H7 (cell line): ENCODE data around the gene SNAI1. TPM values are rescaled to one million over a fixed set of nuclear protein-coding genes. Genes with fewer than 3 reads are reported as not detected.

ENCODE experiments used
- DNase-seq: peaks from one replicate; pipeline ENCODE4 v3.0.0; 2012
- H3K27me3 ChIP-seq: 2 replicates; pipeline ENCODE4 v1.6.0; 2011; ENCODE audit warnings: mild to moderate bottlenecking, low read length; ENCODE audit not compliant: control insufficient read depth, insufficient read depth
- H3K36me3 ChIP-seq: replicated peaks from 2 replicates; pipeline ENCODE4 v1.5.1; 2011; ENCODE audit warnings: low read length; ENCODE audit not compliant: control insufficient read depth, insufficient read depth
- H3K4me3 ChIP-seq: 2 replicates; pipeline ENCODE4 v1.5.1; 2011; ENCODE audit warnings: low read depth, mild to moderate bottlenecking, control low read depth, low read length, moderate library complexity; ENCODE audit not compliant: insufficient read depth
- total RNA-seq: library from RNA; depleted of rRNA; stranded (reverse); fragments of >200 nt; shearing (Covaris generic); gene quantifications from 2 replicates; pipeline ENCODE4 v1.2.3, GENCODE V29; 2014; rRNA removed

The SNAI1 gene
- 9.4 and 13.3 TPM in 2 replicates for total RNA-seq

DNA sequence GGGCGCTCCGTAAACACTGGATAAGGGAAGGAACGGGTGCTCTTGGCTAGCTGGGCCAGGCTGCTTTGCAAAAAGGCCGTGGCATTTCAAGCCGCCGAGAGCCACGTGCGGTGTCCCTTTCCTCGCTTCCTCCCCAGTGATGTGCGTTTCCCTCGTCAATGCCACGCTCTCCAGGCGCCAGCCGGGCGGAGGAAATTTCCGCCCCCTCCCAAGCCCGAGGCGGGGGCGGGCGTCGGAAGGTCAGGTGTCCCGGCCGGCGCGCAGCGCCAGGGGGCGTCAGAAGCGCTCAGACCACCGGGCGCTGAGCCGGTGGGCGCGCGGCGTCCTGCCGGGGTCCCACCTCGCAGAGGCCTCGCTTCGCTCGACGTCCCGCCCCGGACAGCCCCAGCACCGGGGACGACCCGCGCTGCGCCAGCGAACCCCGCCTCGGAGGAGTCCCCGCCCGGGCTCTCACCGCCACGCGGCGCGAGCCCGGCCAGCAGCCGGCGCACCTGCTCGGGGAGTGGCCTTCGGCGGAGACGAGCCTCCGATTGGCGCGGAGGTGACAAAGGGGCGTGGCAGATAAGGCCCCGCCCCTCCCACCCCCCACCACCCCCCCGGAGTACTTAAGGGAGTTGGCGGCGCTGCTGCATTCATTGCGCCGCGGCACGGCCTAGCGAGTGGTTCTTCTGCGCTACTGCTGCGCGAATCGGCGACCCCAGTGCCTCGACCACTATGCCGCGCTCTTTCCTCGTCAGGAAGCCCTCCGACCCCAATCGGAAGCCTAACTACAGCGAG, at the start of gene SNAI1:
Gene SNAI1, plus strand, starts transcription at position 635 of the 777 bp plus-strand sequence. Its CDS starts 80 bp downstream, at position 715.
- Histone ChIP-seq H3K36me3 (peaks cover 3% of the 10 kb centered on the region), H3K27me3 (peaks cover 17% of the 10 kb centered on the region), H3K4me3 (peak within 1 kb of the TSS; percentile 78)
- peak; percentile 99 for DNase-seq

DNA sequence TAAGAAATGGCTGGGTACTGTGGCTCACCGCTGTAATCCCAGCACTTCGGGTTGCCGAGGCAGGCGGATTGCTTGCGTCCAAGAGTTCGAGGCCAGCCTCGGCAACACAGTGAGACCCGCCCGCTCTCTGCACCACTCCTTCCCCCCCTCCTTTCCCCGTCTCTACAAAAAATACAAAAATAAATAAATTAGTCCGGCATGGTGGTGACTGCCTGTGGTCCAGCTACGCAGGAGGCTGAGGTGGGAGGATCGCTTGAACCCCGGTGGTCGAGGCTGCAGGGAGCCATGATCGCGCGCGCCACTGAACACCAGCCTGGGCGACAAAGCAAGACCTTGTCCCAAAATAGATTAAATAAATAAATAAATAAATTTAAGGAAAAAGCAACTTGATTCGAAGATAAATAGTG, 47.0 kb upstream of the SNAI1 start:
- Histone ChIP-seq H3K27me3 (no peaks in the 10 kb centered on the region), H3K36me3 (peaks cover 9% of the 10 kb centered on the region), H3K4me3 (peak overlapping the region; percentile 98)
- no peak for DNase-seq

DNA sequence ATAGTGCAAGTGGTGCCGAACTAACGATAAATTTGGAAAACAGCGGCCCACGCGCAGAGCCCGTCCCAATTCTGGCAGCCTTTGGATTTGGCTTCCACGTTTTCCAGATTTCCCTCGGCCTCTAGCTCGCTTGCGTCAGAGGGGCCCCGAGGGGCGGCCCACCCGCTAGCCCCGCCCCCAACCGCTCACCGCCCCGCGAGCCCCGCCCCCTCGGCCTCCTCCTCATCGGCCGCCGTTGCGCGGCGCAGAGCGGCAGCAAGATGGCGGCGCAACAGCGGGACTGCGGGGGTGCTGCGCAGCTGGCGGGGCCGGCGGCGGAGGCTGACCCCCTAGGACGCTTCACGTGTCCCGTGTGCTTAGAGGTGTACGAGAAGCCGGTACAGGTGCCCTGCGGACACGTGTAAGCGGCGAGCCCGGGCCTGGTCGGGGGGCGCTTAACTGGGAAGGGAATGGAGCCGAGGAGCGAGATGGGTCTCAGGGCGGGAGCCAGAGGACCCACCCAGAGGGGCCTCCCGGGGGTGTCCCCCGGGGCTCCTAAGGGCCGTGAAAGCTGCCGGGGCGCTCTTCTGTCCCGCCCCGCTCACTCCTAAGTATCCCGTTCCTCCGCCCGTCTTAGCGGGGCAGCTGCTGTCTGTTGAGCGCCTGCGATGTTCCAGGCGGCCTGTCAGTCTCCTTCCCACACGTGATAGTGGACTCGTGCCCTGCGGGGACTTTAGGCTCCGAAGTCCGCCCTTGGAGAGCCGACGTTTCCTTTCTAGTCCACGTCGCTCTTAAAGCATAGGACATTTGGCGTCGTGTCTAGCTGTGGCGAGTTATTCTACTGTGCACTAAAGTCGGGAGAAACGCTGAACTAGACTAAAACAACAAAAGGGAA, 46.4 kb upstream of the SNAI1 start, which contains the start of gene RNF114:
Gene RNF114, plus strand, starts transcription at position 245 of the 874 bp plus-strand sequence. Its CDS starts 16 bp downstream, at position 261.
- Histone ChIP-seq H3K36me3 (peaks cover 13% of the 10 kb centered on the region), H3K4me3 (peak within 1 kb of the TSS; percentile 98), H3K27me3 (no peaks in the 10 kb centered on the region)
- DNase-seq, result peak; percentile 100

DNA sequence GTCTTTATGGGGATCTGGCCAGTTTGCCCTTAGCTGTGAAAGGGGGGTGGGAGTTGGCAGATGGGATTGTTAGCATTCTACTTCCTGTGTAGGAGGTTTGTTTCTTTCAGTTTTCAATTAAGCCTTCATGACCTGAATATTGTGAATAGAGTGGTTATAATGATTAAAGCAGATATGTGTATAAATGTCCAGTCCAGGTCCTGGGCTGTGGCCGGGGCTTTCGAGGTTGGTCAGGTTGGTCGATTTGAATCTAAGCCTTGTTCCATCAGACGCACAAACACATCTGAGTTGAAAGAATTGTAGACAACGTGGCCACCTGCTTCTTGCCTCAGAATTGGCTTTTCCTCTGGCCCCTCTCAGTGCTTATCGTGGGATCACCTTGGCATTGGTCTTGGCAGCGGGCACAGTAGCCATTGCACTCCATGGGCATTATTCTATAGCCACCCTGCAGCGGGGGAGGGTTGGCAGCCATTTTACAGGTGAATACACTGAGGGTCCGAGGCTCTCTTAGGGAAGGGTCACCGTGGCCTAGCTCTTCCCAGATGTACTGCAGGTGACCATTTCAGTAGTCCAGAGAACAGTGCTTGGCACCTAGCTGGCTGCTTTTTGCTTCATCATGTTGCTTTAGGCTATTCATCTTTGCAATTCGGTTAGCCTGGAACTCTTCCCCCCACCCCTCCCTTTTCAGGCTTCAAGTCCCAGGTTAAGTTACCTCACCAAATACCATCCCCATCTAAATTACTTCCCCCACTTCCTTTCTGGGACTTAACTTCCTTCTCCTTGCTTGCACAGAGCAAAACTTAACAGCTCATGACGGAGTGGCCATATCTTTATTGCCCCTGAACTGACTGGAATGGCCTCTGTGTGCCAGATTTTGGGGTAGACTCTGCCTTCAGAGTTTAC, 45.5 kb upstream of the SNAI1 start:
- peaks cover 16% of the 10 kb centered on the region for H3K36me3 ChIP-seq
- peak; percentile 46 for DNase-seq
- peak overlapping the region; percentile 98 for H3K4me3 ChIP-seq
- no peaks in the 10 kb centered on the region for H3K27me3 ChIP-seq

DNA sequence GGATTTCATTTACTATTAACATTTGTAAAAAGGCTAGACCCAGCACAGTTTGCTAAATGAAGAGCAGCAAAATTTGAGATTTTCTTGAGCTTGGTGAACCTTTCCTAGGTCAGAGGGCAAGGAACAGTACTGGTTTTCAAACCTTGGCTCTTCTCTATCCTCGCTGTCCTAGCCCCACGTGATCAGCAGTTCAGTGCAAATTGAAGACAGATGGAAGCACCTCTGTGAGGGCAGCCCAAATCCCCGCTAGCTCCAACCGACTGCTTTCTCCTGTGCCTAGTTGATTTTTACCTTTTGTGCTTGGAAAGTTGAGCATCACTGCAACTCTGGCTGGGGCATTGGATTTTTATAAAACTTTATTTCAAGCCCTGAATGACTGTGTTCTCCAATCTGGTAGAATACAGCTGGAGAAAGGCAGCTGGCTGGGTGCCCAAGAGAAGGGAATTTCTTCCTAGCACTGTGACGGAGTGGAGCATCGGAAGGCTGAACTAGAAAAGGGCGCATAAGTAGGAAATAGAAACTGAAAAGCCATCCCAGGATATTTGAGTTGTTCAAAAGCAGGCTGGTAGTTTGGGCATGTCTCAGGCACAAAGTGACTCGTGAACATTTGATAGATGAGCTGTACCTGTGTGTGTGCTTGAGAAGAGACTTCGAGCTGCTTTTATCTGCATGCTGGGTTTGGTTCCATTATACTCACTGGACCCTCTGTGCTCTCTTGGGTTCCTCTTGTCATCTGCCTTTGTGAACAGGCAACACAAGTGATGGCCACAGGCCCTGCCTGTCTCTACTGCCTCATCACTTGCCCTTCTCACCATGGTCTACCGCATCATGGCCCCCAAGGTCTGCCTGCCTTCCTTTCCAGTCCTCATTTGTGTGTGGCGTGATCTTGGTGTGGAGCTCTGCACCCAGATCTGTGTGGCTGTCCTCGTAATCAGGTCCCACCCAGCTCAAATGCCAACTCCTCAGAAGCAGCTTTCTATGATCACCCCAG, 44.3 kb upstream of the SNAI1 start:
- Histone ChIP-seq H3K4me3 (no peak overlapping the region), H3K27me3 (no peaks in the 10 kb centered on the region), H3K36me3 (peaks cover 19% of the 10 kb centered on the region)
- DNase-seq, result no peak

DNA sequence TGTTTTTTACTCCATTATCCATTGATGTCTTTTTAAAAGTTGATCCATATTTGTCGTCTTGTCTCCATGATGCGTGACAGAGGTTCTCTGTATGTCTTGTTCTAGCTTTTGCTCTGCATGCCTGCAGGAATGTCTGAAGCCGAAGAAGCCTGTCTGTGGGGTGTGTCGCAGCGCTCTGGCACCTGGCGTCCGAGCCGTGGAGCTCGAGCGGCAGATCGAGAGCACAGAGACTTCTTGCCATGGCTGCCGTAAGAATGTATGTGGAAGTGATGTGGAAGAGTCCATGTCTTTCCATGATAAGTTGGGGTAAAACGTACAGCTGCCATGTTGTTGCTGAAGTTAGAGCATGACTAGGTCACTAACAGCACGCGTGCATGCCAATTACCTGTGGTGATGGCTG, 41.3 kb upstream of the SNAI1 start:
- Histone ChIP-seq H3K4me3 (no peak overlapping the region), H3K36me3 (peaks cover 32% of the 10 kb centered on the region), H3K27me3 (no peaks in the 10 kb centered on the region)
- no peak for DNase-seq

DNA sequence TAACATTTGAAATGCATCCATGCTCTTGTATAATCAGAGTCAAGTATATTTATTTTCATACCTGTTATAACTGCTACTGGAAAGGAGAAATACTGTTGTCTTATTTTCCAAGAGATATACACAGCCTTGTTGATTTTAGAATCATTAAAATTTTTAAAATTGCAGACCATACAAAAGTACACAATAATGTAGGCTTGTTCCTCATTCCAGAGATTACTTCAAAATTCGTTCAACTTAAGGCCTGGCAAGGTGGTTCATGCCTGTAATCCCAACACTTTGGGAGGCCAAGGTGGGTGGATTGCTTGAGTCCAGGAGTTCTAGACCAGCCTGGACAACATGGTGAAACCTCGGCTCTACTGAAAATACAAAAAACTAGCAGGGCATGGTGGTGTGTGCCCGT, 40.5 kb upstream of the SNAI1 start:
- H3K4me3 ChIP-seq, result no peak overlapping the region
- no peak for DNase-seq
- no peaks in the 10 kb centered on the region for H3K27me3 ChIP-seq
- H3K36me3 ChIP-seq, result peaks cover 34% of the 10 kb centered on the region

DNA sequence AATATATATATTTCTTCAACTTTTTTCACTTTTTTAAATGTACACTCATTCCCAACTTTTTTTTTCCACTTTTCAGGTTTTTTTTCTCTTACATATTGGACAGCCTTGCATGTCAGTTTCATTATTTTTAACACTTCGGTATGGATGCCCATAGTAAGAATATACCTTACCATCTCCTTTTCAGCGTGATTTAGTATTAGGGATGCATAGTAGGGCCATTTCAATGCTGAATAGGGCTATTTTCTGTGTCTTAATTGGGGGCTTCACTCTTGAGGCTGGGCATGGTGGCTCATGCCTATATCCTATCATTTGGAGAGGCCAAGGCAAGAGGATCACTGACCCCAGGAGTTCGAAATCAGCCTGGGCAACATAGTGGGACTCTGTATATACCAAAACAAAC, 39.8 kb upstream of the SNAI1 start:
- H3K27me3 ChIP-seq, result no peaks in the 10 kb centered on the region
- no peak for DNase-seq
- H3K36me3 ChIP-seq, result peaks cover 34% of the 10 kb centered on the region
- H3K4me3 ChIP-seq, result no peak overlapping the region

DNA sequence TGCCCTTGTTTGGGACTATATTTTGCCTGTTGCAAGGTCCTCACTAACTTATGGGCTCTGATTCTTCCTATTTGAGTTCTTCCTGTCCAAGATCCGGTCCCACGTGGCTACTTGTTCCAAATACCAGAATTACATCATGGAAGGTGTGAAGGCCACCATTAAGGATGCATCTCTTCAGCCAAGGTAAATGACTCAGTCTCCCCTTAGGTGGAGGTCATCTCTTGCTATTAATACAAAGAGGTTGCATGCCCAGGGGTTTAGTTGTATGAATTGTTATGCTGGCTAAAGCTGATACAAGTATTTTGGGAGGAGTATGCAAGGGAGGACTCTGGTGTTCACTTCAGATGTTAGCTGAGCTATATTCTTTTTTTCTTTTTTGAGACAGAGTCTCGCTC, 37.5 kb upstream of the SNAI1 start:
- no peak for DNase-seq
- no peaks in the 10 kb centered on the region for H3K27me3 ChIP-seq

DNA sequence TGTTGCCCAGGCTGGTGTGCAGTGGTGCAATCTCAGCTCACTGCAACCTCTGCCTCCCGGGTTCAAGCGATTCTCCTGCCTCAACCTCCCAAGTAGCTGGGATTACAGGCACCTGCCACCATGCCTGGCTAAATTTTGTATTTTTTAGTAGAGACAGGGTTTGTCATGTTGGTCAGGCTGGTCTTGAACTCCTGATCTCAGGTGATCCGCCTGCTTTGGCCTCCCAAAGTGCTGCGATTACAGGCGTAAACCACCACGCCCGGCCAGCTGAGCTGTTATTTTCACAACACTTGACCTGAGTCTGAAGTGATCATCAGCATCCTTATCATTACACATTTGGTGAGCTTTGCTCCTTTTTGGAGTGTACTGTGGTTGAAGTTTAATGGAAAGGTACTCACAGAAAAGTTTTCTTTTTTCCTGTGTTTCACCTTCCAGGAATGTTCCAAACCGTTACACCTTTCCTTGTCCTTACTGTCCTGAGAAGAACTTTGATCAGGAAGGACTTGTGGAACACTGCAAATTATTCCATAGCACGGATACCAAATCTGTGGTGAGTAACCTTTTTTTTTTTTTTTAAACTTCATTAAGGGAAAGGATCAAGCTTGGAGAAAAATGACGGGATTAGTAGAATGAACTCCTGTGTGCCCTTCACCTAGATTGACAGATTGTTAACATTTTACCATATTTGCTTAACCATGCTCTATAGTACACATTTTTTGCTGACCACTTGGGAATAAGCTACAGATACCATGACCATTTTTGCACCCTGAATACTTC, 36.9 kb upstream of the SNAI1 start:
- DNase-seq, result no peak
- Histone ChIP-seq H3K4me3 (no peak overlapping the region), H3K36me3 (peaks cover 41% of the 10 kb centered on the region), H3K27me3 (no peaks in the 10 kb centered on the region)

More for the DNA sequence above, 37.5 kb upstream of the SNAI1 start:
- H3K36me3 ChIP-seq, result peaks cover 38% of the 10 kb centered on the region
- no peak overlapping the region for H3K4me3 ChIP-seq

DNA sequence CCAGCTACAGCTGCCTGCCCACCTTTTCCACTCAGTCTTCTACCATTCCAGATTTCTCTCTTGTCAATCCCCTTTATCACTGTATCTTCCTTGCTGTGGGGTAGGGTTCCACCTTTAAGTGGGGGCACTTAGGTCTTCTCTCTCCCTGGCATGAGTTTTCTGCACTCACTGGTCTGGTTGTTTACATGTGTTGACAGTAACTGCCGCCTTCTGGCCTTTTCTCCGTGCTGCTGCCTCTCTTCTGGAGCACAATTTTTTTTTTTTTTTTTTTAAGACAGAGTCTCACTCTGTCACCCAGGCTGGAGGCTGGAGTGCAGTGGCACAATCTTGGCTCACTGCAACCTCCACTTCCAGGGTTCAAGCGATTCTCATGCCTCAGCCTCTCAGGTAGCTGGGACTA, 34.6 kb upstream of the SNAI1 start:
- peaks cover 48% of the 10 kb centered on the region for H3K36me3 ChIP-seq
- no peak overlapping the region for H3K4me3 ChIP-seq

DNA sequence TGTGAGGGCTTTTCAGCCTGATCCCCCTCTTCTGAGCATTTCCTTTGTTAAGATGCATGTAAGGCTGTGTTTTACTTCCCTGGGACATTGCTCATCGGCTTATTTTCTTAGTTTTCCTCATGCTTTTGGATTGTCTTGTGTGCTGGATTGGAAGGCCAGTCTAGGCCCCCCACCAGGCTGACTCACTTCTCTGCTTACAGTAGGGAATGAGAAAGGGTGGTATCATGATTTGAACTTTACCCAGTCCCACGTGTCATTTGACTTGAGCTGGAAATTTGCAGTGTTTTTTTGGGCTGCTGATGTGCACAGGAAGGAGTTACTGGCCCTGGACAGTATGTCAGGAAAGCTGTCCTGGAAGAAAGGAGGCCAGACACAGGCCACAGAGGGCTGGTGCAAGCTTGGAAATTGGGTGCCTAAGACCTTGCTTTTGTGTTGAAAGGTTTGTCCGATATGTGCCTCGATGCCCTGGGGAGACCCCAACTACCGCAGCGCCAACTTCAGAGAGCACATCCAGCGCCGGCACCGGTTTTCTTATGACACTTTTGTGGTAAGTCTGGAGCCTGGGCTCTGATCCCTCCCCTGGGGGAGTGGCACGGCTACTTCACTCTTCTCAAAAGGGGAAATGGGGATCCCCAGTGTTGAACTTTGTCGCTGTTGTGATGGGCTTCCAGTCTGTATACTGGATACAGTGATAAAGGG, 33.8 kb upstream of the SNAI1 start:
- DNase-seq, result no peak
- Histone ChIP-seq H3K4me3 (no peak overlapping the region), H3K36me3 (peaks cover 51% of the 10 kb centered on the region), H3K27me3 (no peaks in the 10 kb centered on the region)

More for the DNA sequence above, 34.6 kb upstream of the SNAI1 start:
- no peaks in the 10 kb centered on the region for H3K27me3 ChIP-seq
- DNase-seq, result no peak
